Gastrocnemius medialis (tissue), 4 donors: ENCODE measurements around the gene NCR3LG1. TPM values are rescaled to one million over a fixed set of nuclear protein-coding genes. Genes with fewer than 3 reads are reported as not detected.
A peak's percentile ranks its signal among the peaks of the same experiment; 100 is the strongest.

Experiments used
- ATAC-seq, 2 donors: fragments of 150-250 bp; one replicate each; pipeline ENCODE4 v1.9.1; 2016
- DNase-seq, 2 donors: peaks; one replicate each; pipeline ENCODE4 v3.0.0-alpha.2; 2019
- H3K27ac ChIP-seq, 4 donors: fragments of 200-600 bp; sonication (generic); 1 replicate in 1 of 4; 2 replicates in 3 of 4; pipeline ENCODE4 v1.5.1; 2016 to 2018; ENCODE audit warnings: mild to moderate bottlenecking in 2 of 4, moderate library complexity in 1 of 4
- H3K27me3 ChIP-seq, 3 donors: fragments of 200-600 bp; sonication (generic) in 2 of 3; 1 replicate in 1 of 3; 2 replicates in 2 of 3; pipeline versions ENCODE4 v1.5.1 to v1.6.0; 2016 to 2019; ENCODE audit warnings: mild to moderate bottlenecking in 1 of 3, moderate library complexity in 1 of 3
- H3K36me3 ChIP-seq, 2 donors: fragments of 200-600 bp; sonication (generic) in 1 of 2; one replicate each; pipeline ENCODE4 v1.5.1; 2017 to 2018
- H3K4me1 ChIP-seq, 2 donors: fragments of 200-600 bp; sonication (generic) in 1 of 2; one replicate each; pipeline ENCODE4 v1.5.1; 2016 to 2017; ENCODE audit warnings: mild to moderate bottlenecking in 2 of 2
- H3K4me3 ChIP-seq, 4 donors: fragments of 200-600 bp; sonication (generic) in 3 of 4; 1 replicate in 1 of 4; 2 replicates in 3 of 4; pipeline ENCODE4 v1.5.1; 2016 to 2019; ENCODE audit warnings: mild to moderate bottlenecking in 2 of 4
- H3K9me3 ChIP-seq, 3 donors: fragments of 200-600 bp; sonication (generic) in 2 of 3; 1 replicate in 1 of 3; 2 replicates in 2 of 3; pipeline ENCODE4 v1.5.1; 2016 to 2019
- CTCF ChIP-seq, 5 experiments: fragments of 450-650 bp in 3 of 5; fragments of 200-600 bp in 2 of 5; sonication (generic) in 2 of 5; IDR thresholded peaks in 4 of 5; conservative IDR thresholded peaks in 1 of 5; 1 replicate in 4 of 5; 2 replicates in 1 of 5; pipeline ENCODE4 v1.5.1; 2016 to 2019; ENCODE audit warnings: antibody characterized with exemption in 5 of 5, mild to moderate bottlenecking in 3 of 5, moderate library complexity in 3 of 5
- POLR2A ChIP-seq, 2 donors: fragments of 450-650 bp; IDR thresholded peaks; one replicate each; pipeline ENCODE4 v1.6.1; 2017; ENCODE audit warnings: antibody characterized with exemption in 2 of 2, mild to moderate bottlenecking in 2 of 2, moderate library complexity in 2 of 2
- in situ Hi-C, 4 donors: fragments of 200-750 bp; cut with MboI; loops; one replicate each; pipeline versions ENCODE4 v1.15.0 to v1.8.0; 2017; ENCODE audit warnings: low sequenced_read_pairs in 4 of 4
- intact Hi-C: fragments of 100-400 bp; cut with DNase I; formaldehyde crosslinking; loops from one replicate; pipeline ENCODE4 v1.15.1; 2023; ENCODE audit warnings: low total_unique reads
- total RNA-seq, 4 donors: library from RNA; depleted of rRNA; stranded (reverse); fragments of >200 nt; gene quantifications; one replicate each; pipeline versions ENCODE4 v1.1.0 to v1.2.3, GENCODE V29; 2016

The NCR3LG1 gene
- total RNA-seq, 4 donors from 2014 or later, result 0.07 to 0.95 (median 0.38) TPM

- in situ Hi-C loops (loop anchor here in 2 of 4 donors (25.0 kb wide), 2 partner anchors 312 to 337 kb away; partner anchors contain the start of gene MYOD1 (in 1 of the 2)), intact Hi-C loops (no loop called here)
- TF ChIP-seq CTCF (IDR thresholded peaks at IDR 0.05 in 4 of 5, conservative IDR thresholded peaks at IDR 0.05 in 1 of 5) (no peak), POLR2A (IDR thresholded peaks at IDR 0.05) (no peak)
- Histone ChIP-seq H3K4me3 (no peak overlapping the region), H3K27ac (no peak overlapping the region), H3K27me3 (no peaks in the 10 kb centered on the region), H3K9me3 (peaks cover 0 to 10% (median 4%) of the 10 kb centered on the region in 3 donors), H3K4me1 (peaks cover 13 to 27% of the 10 kb centered on the region in 2 donors), H3K36me3 (peaks cover 0 to 16% of the 10 kb centered on the region in 2 donors)
- no peak for ATAC-seq
- no peak for DNase-seq
Observed at GRCh38 chr11:17375547-17375946, 23.9 kb downstream of the NCR3LG1 start.

GRCh38 chr11:17376493-17376892 is 24.9 kb downstream of the NCR3LG1 start:
- Histone ChIP-seq H3K4me1 (peaks cover 19 to 34% of the 10 kb centered on the region in 2 donors), H3K4me3 (no peak overlapping the region), H3K36me3 (peaks cover 0 to 12% of the 10 kb centered on the region in 2 donors), H3K9me3 (peaks cover 0 to 5% (median 4%) of the 10 kb centered on the region in 3 donors), H3K27ac (no peak overlapping the region), H3K27me3 (no peaks in the 10 kb centered on the region)
- no peak for DNase-seq
- ATAC-seq, result no peak
- in situ Hi-C loops (loop anchor here in 2 of 4 donors (25.0 kb wide), 2 partner anchors 311 to 336 kb away; partner anchors contain the start of gene MYOD1 (in 1 of the 2)), intact Hi-C loops (no loop called here)
- TF ChIP-seq CTCF (IDR thresholded peaks at IDR 0.05 in 4 of 5, conservative IDR thresholded peaks at IDR 0.05 in 1 of 5) (no peak), POLR2A (IDR thresholded peaks at IDR 0.05) (no peak)

GRCh38 chr11:17378655-17379054 is 27.1 kb downstream of the NCR3LG1 start:
- peaks cover 0 to 4% of the 10 kb centered on the region in 2 donors for H3K36me3 ChIP-seq
- no peak for DNase-seq
- TF ChIP-seq CTCF (IDR thresholded peaks at IDR 0.05 in 4 of 5, conservative IDR thresholded peaks at IDR 0.05 in 1 of 5) (no peak), POLR2A (IDR thresholded peaks at IDR 0.05) (no peak)
- no peak overlapping the region for H3K27ac ChIP-seq
- H3K4me1 ChIP-seq, result peaks cover 23 to 54% of the 10 kb centered on the region in 2 donors
- H3K9me3 ChIP-seq, result no peaks in the 10 kb centered on the region
- ATAC-seq, result no peak
- no peak overlapping the region for H3K4me3 ChIP-seq
- in situ Hi-C loops (loop anchor here in 2 of 4 donors (25.0 kb wide), 2 partner anchors 309 to 334 kb away; partner anchors contain the start of gene MYOD1 (in 1 of the 2)), intact Hi-C loops (no loop called here)
- H3K27me3 ChIP-seq, result no peaks in the 10 kb centered on the region

GRCh38 chr11:17379383-17380180 is 28.0 kb downstream of the NCR3LG1 start:
- intact Hi-C loops, result loop anchor here (10.0 kb wide), 1 partner anchor 305 kb away; no protein-coding TSS in a partner anchor
- Histone ChIP-seq H3K4me3 (no peak overlapping the region), H3K9me3 (no peaks in the 10 kb centered on the region), H3K27me3 (no peaks in the 10 kb centered on the region), H3K27ac (peak overlapping the region in 1 of 4 donors; percentile 19), H3K36me3 (peaks cover 0 to 4% of the 10 kb centered on the region in 2 donors), H3K4me1 (peaks cover 26 to 57% of the 10 kb centered on the region in 2 donors)
- in situ Hi-C loops, result loop anchor here (5.0 to 25.0 kb wide), 5 partner anchors 95 to 333 kb away; partner anchors contain the start of genes ABCC8 (in 1 of the 4) and MYOD1 (in 1 of the 4)
- TF ChIP-seq POLR2A (IDR thresholded peaks at IDR 0.05) (no peak), CTCF (IDR thresholded peaks at IDR 0.05 in 4 of 5, conservative IDR thresholded peaks at IDR 0.05 in 1 of 5) (no peak)
- ATAC-seq (no peak), DNase-seq (no peak)
